ENCODE results near the gene CDK5. TPM values are rescaled to one million over a fixed set of nuclear protein-coding genes. Genes with fewer than 3 reads are reported as not detected.

The CDK5 gene
- total and polyA plus RNA-seq, 9 of the 15 experiments (the other 6 are each of a cell fraction or from before 2014, with no cell fraction given) = 3.2 to 38.0 (median 27.5) TPM

DNA sequence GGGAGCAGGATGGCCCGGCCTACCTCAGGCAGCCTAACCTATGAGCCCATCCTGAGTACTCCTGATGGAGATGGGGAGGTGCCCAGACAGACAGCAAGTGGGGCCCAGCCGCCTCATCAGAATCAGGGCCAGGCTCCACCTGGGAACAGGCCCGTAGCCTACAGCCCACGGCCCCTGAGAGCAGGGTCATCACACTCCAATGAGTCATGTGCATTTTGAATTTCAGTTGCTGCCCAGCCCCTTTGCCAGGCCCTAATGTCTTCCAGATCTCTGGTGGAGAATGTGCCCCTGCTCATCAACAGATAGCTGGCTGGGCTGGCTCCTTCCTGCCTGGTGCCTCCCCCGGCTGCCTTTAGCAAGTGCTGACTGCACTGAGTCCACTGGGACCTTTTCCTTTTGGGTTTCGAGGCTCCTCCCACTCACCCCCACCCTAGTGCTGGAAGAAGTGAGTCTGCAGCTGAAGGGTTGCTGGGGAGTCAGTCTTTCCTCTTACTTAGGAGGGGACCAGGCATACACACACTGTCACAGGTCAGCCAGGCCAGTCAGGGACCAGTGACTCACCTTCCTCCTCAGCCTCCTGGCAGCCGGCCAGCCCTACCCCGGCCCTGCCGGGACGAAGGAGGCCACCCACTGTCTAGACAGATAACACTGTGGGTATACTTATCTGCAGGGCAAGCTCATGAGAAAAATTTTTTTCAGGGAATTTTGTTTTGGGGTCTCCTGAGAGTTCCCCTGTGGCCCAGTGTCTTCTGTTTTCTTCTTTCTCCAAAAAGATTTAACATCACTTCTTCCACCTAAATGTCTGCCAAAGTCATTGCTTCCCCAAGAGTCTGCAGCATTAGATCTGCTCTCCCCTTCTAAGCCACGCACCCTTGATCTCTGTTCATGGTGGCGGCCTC lies 18.5 kb downstream of the CDK5 start (continued):
- peak; percentile 50; the same call in 1 of the 2 replicates for TF ChIP-seq GTF2E2 (tag; IDR thresholded peaks at IDR 0.05)
- peak in 1 of 2 experiments; percentile 42; a peak in 2 of 4 replicates for TF ChIP-seq HDAC1 (IDR thresholded peaks at IDR 0.05)
- TF ChIP-seq, protein P1, sequence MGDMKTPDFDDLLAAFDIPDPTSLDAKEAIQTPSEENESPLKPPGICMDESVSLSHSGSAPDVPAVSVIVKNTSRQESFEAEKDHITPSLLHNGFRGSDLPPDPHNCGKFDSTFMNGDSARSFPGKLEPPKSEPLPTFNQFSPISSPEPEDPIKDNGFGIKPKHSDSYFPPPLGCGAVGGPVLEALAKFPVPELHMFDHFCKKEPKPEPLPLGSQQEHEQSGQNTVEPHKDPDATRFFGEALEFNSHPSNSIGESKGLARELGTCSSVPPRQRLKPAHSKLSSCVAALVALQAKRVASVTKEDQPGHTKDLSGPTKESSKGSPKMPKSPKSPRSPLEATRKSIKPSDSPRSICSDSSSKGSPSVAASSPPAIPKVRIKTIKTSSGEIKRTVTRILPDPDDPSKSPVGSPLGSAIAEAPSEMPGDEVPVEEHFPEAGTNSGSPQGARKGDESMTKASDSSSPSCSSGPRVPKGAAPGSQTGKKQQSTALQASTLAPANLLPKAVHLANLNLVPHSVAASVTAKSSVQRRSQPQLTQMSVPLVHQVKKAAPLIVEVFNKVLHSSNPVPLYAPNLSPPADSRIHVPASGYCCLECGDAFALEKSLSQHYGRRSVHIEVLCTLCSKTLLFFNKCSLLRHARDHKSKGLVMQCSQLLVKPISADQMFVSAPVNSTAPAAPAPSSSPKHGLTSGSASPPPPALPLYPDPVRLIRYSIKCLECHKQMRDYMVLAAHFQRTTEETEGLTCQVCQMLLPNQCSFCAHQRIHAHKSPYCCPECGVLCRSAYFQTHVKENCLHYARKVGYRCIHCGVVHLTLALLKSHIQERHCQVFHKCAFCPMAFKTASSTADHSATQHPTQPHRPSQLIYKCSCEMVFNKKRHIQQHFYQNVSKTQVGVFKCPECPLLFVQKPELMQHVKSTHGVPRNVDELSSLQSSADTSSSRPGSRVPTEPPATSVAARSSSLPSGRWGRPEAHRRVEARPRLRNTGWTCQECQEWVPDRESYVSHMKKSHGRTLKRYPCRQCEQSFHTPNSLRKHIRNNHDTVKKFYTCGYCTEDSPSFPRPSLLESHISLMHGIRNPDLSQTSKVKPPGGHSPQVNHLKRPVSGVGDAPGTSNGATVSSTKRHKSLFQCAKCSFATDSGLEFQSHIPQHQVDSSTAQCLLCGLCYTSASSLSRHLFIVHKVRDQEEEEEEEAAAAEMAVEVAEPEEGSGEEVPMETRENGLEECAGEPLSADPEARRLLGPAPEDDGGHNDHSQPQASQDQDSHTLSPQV (IDR thresholded peaks at IDR 0.05) = peak; percentile 69
- no peak for TF ChIP-seq ZFP91 (CRISPR knock-in tag; IDR thresholded peaks at IDR 0.05)
- TF ChIP-seq GABPA (tag; conservative IDR thresholded peaks at IDR 0.05; ENCODE audit: low read depth) = 0 out of 2 replicates have a peak, but pooled peaks have one; percentile 20
- 0 out of 4 replicates have a peak, but pooled peaks have one; percentile 12 to 33 for TF ChIP-seq MLLT1 (IDR thresholded peaks at IDR 0.05)
- TF ChIP-seq HSF4 (CRISPR knock-in tag; IDR thresholded peaks at IDR 0.05; ENCODE audit: borderline replicate concordance) = no peak
- peak; percentile 45; the same call in 1 of the 2 replicates for TF ChIP-seq XRCC5 (IDR thresholded peaks at IDR 0.05; ENCODE audit: low read depth, low read length)
- TF ChIP-seq ARID3A (IDR thresholded peaks at IDR 0.05; ENCODE audit: borderline replicate concordance, low read depth, low read length) = peak; percentile 47; the same call in 1 of the 2 replicates
- TF ChIP-seq NFIX (CRISPR knock-in tag; IDR thresholded peaks at IDR 0.05; ENCODE audit: low read depth) = peak; percentile 85
- TF ChIP-seq TRIM25 (IDR thresholded peaks at IDR 0.05; ENCODE audit: borderline replicate concordance) = no peak
- no peak for TF ChIP-seq RFX7 (CRISPR knock-in tag; IDR thresholded peaks at IDR 0.05)
- TF ChIP-seq ERF (CRISPR knock-in tag; IDR thresholded peaks at IDR 0.05) = no peak
- TF ChIP-seq ZNF24 (IDR thresholded peaks at IDR 0.05) = peak; percentile 97
- peak; percentile 55 to 93; a peak in 2 of 4 replicates for TF ChIP-seq RCOR1 (IDR thresholded peaks at IDR 0.05; ENCODE audit: borderline replicate concordance in 1 of 2, low read depth in 2 of 2, low read length in 2 of 2)

Data from K562 (cell line).